HT-29 (cell line): ENCODE measurements around the gene GPHN. TPM values are rescaled to one million over a fixed set of nuclear protein-coding genes. Genes with fewer than 3 reads are reported as not detected.
"Not testable (repeated sequence)": the region's sequence is repeated elsewhere in the genome, so short reads cannot be mapped to it uniquely, and the experiment has no call there.

Source experiments
- DNase-seq: peaks from one replicate; pipeline ENCODE4 v3.0.0-alpha.2; 2015; ENCODE audit warnings: low spot score
- total RNA-seq: library from RNA; depleted of rRNA; stranded (reverse); fragments of >200 nt; shearing (Covaris generic); gene quantifications from 2 replicates; pipeline ENCODE4 v1.2.3, GENCODE V29; 2014

The GPHN gene
- total RNA-seq, 1 experiment from 2014 or later = 13.5 TPM

- DNase-seq = no peak
These were observed 143.7 kb downstream of the GPHN start for GRCh38 chr14:66651536-66652220.

GRCh38 chr14:66652525-66653106 is 144.7 kb downstream of the GPHN start:
- DNase-seq = no peak

GRCh38 chr14:66657780-66658179 is 149.8 kb downstream of the GPHN start:
- DNase-seq = no peak

- no peak for DNase-seq
These were observed 154.4 kb downstream of the GPHN start for GRCh38 chr14:66662374-66662773.

- DNase-seq = no peak
These were observed 169.8 kb downstream of the GPHN start for GRCh38 chr14:66677780-66678179.

GRCh38 chr14:66680216-66680615 is 172.3 kb downstream of the GPHN start:
- DNase-seq = no peak

- no peak for DNase-seq
These were observed 188.4 kb downstream of the GPHN start for GRCh38 chr14:66696326-66696725.

- DNase-seq = no peak
These were observed 190.6 kb downstream of the GPHN start for GRCh38 chr14:66698503-66698902.

GRCh38 chr14:66701813-66702212 is 193.9 kb downstream of the GPHN start:
- DNase-seq = no peak

- DNase-seq = no peak
These were observed 200.3 kb downstream of the GPHN start for GRCh38 chr14:66708267-66708666.

GRCh38 chr14:66709291-66709690 is 201.3 kb downstream of the GPHN start:
- DNase-seq = no peak

GRCh38 chr14:66714291-66714690 is 206.3 kb downstream of the GPHN start:
- not testable (repeated sequence) for DNase-seq

GRCh38 chr14:66715313-66715712 is 207.4 kb downstream of the GPHN start:
- not testable (repeated sequence) for DNase-seq

GRCh38 chr14:66716227-66716626 is 208.3 kb downstream of the GPHN start:
- no peak for DNase-seq

- no peak for DNase-seq
These were observed 209.7 kb downstream of the GPHN start for GRCh38 chr14:66717561-66718140.

- no peak for DNase-seq
These were observed 217.0 kb downstream of the GPHN start for GRCh38 chr14:66724996-66725395.

- not testable (repeated sequence) for DNase-seq
These were observed 223.4 kb downstream of the GPHN start for GRCh38 chr14:66731298-66731697.

GRCh38 chr14:66735853-66736252 is 227.9 kb downstream of the GPHN start:
- no peak for DNase-seq

- DNase-seq = no peak
These were observed 231.9 kb downstream of the GPHN start for GRCh38 chr14:66739826-66740225.

- DNase-seq = no peak
These were observed 237.1 kb downstream of the GPHN start for GRCh38 chr14:66745078-66745477.

GRCh38 chr14:66746316-66747006 is 238.5 kb downstream of the GPHN start:
- peak; percentile 44 for DNase-seq

GRCh38 chr14:66752109-66752508 is 244.2 kb downstream of the GPHN start:
- DNase-seq = no peak
